HG03280 (cell line): ENCODE data around the gene SLC2A13.
A peak's percentile ranks its signal among the peaks of the same experiment; 100 is the strongest.
"Not testable (repeated sequence)": the region's sequence is repeated elsewhere in the genome, so short reads cannot be mapped to it uniquely, and the experiment has no call there.

ENCODE experiments used
- ATAC-seq: cut with Tn5 transposase; IDR thresholded peaks from one replicate; pipeline ENCODE4 v1.9.1; 2021; ENCODE audit warnings: mild to moderate bottlenecking, moderate library complexity; ENCODE audit not compliant: unreplicated experiment

Gene SLC2A13

GRCh38 chr12:40106202-40106533, 287 bp upstream of the SLC2A13 start:
- no peak for ATAC-seq

GRCh38 chr12:40105265-40105514, 691 bp downstream of the SLC2A13 start:
- ATAC-seq = peak; percentile 39

- no peak for ATAC-seq
These were observed 1.2 kb downstream of the SLC2A13 start for GRCh38 chr12:40104461-40105264.

- no peak for ATAC-seq
These were observed 2.8 kb downstream of the SLC2A13 start for GRCh38 chr12:40103043-40103442.

GRCh38 chr12:40101747-40102146, 4.1 kb downstream of the SLC2A13 start:
- no peak for ATAC-seq

- ATAC-seq = no peak
These were observed 6.4 kb downstream of the SLC2A13 start for GRCh38 chr12:40099423-40099853.

GRCh38 chr12:40098406-40099145, 7.3 kb downstream of the SLC2A13 start:
- ATAC-seq = no peak

GRCh38 chr12:40093512-40093911, 12.4 kb downstream of the SLC2A13 start:
- no peak for ATAC-seq

- ATAC-seq = no peak
These were observed 19.4 kb downstream of the SLC2A13 start for GRCh38 chr12:40086471-40086870.

GRCh38 chr12:40078266-40078665, 27.6 kb downstream of the SLC2A13 start:
- no peak for ATAC-seq

- no peak for ATAC-seq
These were observed 30.4 kb downstream of the SLC2A13 start for GRCh38 chr12:40075458-40075857.

GRCh38 chr12:40068416-40068815, 37.5 kb downstream of the SLC2A13 start:
- no peak for ATAC-seq

GRCh38 chr12:40065636-40066035, 40.2 kb downstream of the SLC2A13 start:
- no peak for ATAC-seq

GRCh38 chr12:40063414-40063813, 42.5 kb downstream of the SLC2A13 start:
- no peak for ATAC-seq

GRCh38 chr12:40058721-40059190, 47.1 kb downstream of the SLC2A13 start:
- ATAC-seq = no peak

- ATAC-seq = no peak
These were observed 49.5 kb downstream of the SLC2A13 start for GRCh38 chr12:40056373-40056772.

GRCh38 chr12:40055776-40056175, 50.1 kb downstream of the SLC2A13 start:
- no peak for ATAC-seq

- no peak for ATAC-seq
These were observed 50.7 kb downstream of the SLC2A13 start for GRCh38 chr12:40055228-40055579.

GRCh38 chr12:40054555-40055227, 51.2 kb downstream of the SLC2A13 start:
- ATAC-seq = no peak

GRCh38 chr12:40049268-40049667, 56.6 kb downstream of the SLC2A13 start:
- no peak for ATAC-seq

GRCh38 chr12:40047002-40047401, 58.9 kb downstream of the SLC2A13 start:
- ATAC-seq = not testable (repeated sequence)

- ATAC-seq = no peak
These were observed 60.2 kb downstream of the SLC2A13 start for GRCh38 chr12:40045656-40046055.
